GM19397 (cell line): Measurements from ENCODE around the gene DDHD1.
"Not testable (repeated sequence)": the region's sequence is repeated elsewhere in the genome, so short reads cannot be mapped to it uniquely, and the experiment has no call there.

Source experiments
- ATAC-seq: cut with Tn5 transposase; IDR thresholded peaks from one replicate; pipeline ENCODE4 v1.9.1; 2021; ENCODE audit warnings: mild to moderate bottlenecking, moderate library complexity; ENCODE audit not compliant: unreplicated experiment

DDHD1 gene

DNA sequence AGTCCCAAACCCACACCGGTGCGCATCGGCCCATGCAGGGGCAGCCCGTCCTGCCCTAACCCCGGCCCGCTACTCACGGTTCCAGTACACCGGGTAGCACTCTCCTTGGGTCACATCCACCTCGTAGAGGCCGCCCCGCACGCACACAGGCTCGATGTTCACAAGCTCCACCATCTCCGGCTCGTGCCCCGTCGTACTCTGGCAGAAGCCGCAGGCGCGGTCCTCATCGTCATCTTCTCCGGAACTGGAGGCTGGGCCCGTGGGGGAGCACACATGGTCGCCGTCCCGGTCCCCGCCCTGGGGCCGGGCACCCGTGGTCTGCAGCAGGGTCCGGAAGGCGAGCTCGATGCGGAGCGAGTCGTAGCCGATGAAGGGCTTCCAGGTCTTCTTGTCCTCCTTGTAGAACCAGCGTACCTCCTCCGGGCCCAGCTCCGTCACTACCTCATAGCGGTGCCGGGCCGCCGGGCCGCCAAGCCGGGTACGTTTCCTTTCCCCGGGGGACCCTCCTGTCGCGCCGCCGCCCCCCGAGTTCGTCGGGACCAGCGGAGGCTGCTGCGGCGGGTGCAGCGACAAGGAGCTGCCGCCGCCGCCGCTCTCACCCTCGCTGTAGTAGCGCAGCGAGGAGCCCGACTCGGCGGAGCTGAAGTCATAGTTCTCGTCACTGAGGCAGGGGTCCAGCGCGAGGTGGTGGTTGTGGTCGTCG is 788 bp downstream of the DDHD1 start:
- peak; percentile 27 for ATAC-seq

DNA sequence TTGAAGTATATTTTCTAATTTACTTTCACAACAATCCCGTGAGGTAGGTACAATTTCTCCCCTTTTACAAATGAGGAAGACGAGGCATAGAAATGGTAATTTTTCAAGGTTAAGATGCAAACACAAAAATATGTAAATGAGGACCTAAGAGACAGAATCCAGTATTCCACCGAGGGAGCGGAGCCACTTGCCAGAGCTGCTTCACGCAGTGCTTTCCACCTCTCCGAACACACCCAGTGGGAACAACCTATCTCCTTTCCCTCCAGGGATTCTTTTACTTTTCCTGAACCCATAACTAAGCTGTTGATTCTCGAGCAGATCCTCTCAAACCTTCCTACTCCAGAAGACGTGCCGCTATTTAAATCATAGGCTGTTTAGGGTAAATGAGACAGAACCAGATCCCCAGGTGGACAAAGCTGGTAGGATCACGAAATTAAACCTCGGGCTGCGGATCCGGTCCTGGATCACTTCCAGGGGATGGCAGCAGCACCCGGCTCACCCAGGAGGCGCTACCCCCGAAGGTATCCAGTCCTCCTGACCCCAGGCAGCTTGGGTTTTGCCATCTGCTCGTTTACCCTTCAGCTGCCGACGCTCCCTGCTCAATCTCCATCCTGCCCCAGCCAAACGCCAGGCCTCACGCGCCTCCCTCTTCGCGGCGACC is 1.5 kb downstream of the DDHD1 start:
- ATAC-seq, result no peak

DNA sequence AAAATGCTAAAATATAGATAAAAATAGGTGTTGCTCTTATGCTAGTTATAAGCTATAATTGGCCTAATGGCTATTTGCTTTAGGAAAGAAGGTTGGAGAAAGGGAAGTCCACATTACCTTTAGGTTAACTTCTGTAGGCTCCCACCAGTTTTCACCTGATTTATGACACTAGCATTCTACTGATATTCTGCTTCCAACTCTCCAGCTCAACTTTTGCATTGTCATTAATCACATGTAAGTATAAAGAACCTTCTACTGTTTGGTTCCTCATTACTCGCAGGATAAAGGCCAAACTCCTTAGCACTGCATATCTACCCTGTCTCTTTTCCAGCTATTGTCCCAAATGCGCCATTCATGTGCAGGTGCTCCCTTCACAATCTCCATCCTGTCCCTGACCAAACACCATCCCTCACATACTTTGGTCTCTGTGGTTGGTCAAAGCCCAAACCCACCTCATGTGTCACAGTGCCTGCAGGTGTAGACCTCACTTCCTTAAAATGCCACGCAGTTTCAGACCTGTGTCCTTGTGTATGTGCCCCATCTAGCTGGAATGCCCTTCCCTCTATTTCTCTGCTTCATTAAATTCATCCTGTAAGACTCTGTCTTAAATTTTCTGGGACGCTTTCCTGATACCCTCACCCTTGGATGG is 3.3 kb downstream of the DDHD1 start:
- ATAC-seq, result no peak

DNA sequence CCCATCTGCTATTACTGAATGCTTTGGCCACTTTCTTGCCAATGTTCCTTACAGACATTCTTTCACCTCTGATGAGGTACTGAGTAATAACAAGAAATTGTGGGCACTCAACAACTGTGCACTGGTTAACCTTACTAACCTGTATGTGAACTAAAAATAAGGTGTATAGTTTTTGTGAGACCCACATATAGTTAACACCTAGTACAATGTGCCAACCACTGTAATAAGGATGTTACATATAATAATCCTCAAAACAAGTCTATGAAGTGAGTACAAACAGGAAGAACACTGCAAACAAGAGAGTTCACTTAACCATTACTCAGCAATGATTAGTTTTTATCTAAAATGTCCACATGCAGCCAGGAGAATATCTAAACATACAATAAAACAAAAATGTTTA is 4.5 kb downstream of the DDHD1 start:
- ATAC-seq, result no peak

DNA sequence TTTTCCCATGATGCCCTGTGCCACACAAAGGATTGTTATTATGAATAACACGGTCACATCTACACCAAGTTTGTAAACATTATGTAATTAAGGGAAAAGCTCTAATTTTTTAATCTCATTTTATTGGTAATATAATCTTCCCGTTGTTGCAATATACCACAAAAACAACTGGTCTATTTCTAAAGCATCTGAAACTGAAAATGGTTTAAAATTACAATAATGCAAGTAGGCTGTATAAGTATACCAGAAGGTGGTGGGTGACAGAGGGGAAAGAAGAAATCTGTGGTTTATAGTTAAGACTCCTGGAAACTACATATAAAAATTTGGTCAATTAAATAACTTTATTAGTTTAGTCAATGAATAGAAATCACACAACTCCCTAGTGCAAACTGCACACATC is 5.2 kb downstream of the DDHD1 start:
- no peak for ATAC-seq

DNA sequence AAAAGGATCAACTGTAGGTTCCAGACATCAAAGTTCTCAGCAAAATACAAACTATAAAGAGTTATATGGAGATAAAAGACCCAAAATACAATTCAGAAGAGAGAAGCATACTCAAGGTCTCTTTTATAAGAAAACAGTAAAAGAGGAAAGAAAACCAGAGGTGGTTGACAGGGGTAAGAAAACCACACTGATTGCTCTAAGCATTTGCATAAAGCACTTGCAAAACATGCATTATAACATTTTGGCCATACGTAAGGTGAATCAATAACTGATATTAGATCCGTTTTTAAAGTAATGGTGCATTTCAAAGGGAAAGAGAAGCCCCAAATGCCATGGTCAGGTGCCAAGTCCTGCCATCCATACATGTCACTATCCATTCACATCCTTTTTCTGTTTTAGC is 5.9 kb downstream of the DDHD1 start:
- ATAC-seq, result peak; percentile 43

DNA sequence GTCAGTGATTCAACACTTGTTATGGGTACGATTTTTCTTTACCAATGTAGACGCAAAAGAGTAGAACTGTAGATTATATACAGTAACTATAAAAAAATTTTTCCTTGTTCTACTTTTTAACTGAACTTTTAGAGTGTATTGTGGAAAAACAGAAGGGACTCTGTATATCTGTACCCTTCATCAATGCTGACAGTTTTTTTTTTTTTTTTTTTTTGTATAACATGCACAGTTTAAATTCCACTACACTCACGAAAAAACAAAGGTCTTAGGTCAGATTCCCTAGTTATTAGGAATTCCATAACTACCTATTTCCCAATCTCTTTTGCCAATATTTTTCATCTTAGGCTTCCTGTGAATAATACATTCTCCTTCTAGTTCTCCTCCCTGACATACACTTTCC is 6.4 kb downstream of the DDHD1 start:
- ATAC-seq, result no peak

DNA sequence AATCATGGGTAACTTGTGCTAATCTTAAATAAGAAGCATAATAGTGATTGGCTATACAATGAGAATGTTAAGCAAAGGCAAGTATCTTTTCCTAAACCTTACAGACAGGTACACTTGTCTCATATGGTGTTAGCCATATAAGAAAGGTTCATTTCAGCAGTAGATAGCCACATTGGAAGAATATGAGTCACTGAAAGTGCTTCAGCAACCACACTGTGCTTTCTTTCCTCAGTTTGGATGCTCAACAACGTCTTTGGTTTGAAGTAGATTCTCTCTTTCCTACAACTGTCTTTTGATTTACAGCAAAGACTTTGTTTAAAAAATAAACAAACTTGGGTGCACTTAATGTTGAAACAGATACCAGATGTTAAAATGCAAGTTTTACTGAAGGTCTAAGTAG is 8.9 kb downstream of the DDHD1 start:
- peak; percentile 57 for ATAC-seq

DNA sequence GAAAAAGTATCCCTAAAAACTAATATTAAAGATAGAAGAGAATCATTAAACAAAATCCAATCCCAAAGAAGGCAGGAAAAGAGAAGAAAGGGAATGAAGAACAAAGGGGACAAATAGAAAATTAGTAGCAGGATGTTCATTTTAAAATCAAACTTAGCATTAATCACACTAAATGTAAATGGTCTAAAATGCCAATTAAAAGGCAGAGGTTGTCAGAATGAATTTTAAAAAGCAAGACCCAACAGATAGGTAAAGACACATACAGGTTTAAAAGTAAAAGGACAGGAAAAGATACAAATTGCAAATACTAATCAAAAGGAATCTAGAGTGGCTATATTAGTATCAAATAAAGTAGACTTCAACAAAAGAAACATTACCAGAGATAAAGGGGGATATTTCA is 12.5 kb downstream of the DDHD1 start:
- ATAC-seq, result no peak

DNA sequence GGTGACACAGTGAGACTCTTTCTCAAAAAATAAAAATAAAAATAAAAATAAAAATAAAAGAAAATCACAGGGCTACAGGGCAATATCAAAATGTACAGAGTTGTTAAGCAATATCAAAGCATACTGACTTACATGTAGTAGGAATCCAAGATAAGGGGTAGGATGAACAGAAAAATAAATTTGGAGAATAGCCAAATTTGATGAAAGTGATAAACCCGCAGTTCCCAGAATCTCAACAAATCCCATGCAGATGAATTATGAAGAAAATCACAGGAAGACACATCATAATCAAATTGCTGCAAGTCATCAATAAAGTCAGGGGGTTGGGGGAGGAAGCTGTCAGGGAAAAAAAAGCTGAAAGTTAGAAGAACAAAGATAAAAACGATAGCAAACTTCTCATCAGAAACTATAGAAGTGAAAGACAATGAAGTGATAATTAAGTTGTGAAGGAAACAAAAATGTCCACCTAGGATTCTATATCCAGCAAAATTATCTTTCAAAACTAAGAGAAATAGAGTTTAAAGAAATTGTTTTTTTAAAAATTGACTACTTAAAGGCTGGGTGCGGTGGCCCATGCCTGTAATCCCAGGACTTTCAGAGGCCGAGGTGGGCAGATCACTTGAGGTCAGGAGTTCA is 15.4 kb downstream of the DDHD1 start:
- ATAC-seq, result no peak

DNA sequence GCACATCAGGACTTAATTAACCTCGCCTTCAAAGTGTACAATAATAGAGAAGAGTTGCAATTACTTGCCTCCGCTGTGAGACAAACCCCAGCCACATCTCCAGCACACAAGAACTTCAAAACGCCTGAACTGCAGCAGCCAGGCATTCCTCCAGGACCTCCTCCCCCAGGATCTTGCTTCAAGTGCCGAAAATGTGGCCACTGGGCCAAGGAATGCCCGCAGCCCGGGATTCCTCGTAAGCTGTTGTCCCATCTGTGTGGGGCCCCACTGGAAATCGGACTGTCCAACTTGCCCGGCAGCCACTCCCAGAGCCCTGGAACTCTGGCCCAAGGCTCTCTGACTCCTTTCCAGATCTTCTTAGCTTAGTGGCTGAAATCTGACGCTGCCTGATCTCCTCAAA is 22.6 kb downstream of the DDHD1 start:
- not testable (repeated sequence) for ATAC-seq

DNA sequence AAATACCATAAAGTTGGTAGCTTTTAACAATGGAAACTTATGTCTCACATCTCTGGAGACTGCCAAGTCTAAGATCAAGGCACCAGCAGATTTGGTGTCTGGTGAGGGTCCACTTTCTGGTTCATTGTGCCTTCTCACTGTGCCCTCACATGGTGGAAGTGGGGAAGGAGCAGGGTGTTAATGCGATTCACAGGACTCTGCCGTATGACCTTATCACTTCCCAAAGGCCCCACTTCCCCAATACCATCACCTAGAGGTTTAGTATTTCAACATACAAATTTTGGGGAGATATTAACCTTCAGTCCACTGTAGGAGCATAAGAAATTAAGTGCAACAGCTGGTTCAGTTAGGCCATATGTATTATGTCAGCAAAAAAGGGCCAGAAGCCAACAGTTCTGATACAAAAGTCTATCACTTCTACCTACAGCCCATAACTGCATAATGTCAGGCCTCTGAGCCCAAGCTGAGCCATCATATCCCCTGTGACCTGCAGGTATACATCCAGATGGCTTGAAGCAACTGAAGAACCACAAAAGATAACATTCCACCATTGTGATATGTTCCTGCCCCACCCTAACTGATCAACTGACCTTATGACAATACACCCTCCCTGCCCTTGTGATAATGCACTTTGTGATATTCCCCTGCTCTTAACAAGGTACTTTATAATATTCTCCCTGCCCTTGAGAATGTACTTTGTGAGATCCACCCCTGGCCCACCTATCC is 24.7 kb downstream of the DDHD1 start:
- no peak for ATAC-seq

DNA sequence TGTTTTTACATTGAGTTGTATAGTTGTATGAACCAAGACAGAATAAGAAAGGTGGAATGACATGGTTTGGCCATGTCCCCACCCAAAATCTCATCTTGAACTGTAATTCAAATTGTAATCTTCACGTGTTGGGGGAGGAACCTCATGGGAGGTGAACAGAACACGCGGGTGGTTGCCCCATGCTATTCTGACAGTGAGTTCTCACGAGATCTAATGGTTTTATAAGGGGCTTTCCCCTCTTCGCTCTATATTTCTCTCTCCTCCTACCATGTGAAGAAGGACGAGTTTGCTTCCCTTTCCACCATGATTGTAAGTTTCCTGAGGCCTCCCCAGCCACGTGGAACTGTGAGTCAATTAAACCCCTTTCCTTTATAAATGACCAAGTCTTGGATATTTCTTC is 25.3 kb downstream of the DDHD1 start:
- ATAC-seq, result no peak

DNA sequence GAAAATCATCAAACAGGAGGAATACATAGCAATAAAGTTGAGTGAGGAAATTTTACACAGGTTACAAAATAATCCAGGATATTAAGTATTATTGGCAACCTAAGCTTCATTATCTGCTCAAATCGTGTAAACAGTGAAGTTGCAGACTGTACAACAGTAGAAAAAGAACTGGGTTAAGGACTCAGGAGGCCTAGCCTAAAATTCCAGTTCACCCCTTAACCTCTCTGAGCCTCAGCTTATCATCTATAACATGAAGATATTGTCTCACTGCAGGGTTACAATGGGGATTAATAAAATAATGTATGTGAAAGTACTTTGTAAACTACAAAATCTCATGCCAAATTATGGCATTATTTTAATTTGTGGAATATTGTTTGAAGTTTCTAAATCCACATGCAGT is 26.0 kb downstream of the DDHD1 start:
- no peak for ATAC-seq

DNA sequence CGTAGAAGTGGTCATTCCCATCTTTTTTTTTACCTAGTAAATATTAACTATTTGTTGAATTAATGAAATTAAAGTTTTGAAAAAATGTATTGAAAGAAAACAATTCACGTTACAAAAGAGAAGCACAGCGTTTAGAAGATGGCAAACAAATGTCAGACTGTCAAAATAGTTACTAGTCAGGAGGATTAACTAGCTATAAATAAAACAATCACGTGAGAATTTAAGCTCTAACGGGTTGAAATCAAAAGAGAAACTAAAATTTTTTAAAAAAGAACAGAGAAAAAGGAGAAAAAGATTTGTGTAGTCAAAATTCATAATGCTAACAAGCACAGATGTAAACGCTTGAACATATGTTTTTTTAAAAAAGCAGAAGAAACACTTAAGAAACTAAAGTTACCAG is 26.4 kb downstream of the DDHD1 start:
- no peak for ATAC-seq

DNA sequence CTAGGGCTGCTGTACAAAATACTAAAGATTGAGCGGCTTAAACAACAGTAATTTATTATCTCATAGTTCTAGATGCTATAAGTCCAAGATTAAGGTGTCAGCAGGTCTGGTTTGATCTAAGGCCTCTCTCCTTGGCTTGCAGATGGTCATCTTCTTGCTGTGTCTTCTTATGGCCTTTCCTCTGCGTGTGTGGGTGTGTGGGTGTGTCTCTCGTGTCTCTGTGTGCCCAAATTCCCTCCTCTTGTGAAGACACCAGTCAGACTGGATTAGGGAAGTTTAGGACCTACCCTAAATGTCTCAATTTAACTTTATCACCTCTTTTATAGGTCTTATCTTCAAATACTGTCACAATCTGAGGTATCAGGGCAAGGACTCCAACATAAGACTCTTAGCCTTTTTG is 28.3 kb downstream of the DDHD1 start:
- no peak for ATAC-seq

DNA sequence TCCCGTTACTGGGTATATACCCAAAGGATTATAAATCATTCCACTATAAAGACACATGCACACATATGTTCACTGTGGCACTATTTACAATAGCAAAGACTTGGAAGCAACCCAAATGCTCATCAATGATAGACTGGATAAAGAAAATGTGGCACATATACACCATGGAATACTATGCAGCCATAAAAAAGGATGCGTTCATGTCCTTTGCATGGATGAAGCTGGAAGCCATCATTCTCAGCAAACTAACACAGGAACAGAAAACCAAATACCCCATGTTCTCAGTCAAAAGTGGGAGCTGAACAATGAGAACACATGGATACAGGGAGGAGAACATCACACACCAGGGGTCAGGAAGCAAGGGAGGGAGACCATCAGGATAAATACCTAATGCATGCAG is 31.7 kb downstream of the DDHD1 start:
- ATAC-seq, result not testable (repeated sequence)

DNA sequence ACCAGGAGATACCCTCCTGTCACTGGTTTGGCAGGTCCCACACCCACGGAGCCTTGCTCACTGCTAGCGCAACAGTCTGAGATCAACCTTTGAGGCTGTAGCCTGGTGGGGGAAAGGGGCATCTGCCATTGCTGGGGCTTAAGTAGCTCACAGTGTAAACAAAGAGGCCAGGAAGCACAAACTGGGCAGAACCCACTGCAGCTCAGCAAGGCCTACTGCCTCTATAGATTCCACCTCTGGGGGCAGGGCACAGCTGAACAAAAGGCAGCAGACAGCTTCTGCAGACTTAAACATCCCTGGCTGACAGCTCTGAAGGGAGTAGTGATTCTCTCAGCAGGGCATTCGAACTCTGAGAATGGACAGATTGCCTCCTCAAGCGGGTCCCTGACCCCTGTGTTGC is 35.6 kb downstream of the DDHD1 start:
- not testable (repeated sequence) for ATAC-seq

DNA sequence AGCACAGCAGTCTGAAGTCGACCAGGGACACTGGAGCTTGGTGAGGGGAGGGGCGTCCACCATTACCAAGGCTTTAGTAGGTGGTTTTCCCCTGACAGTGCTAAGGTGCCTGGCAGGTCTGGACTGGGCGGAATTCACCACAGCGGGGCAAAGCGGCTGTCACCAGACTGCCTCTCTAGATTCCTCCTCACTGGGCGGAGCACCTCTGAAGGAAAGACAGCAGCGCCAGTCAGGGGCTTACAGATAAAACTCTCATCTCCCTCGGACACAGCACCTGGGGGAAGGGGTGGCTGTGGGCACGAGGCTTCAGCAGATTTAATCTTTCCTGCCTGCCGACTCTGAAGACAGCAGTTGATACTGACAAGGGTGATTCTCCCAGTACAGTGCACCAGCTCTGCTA is 39.1 kb downstream of the DDHD1 start:
- ATAC-seq, result no peak

DNA sequence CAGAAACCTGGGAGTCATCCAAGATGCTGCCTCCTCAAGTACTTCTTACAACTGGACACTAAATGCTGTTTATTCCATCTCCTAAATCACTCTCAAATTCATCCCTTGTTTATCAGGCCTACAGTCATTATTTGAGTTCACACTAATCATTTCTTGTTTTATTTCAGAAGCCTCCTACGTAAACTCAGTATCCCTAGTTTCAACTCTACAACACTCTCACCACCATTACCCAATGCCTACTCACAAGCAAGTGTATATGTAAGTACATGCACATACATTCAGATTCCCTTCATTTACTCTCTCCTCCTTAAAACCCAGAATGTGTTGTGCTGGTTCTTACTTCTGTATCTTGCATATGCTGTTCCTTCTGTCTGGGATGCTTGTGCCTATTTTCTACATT is 43.0 kb downstream of the DDHD1 start:
- ATAC-seq, result no peak
